Duodenal mucosa (tissue), 2 donors: Measurements from ENCODE around the gene HSPA1B.
A peak's percentile ranks its signal among the peaks of the same experiment; 100 is the strongest.

Source experiments
- H3K27ac ChIP-seq: one replicate; pipeline ENCODE4 v1.7.0; 2013; ENCODE audit warnings: low read depth, low read length
- H3K27me3 ChIP-seq, 2 donors: one replicate each; pipeline ENCODE4 v1.7.0; 2013; ENCODE audit warnings: low read length in 2 of 2, control low read depth in 1 of 2; ENCODE audit not compliant: insufficient read depth in 2 of 2, control insufficient read depth in 1 of 2
- H3K36me3 ChIP-seq, 2 donors: one replicate each; pipeline ENCODE4 v1.7.0; 2013; ENCODE audit warnings: low read length in 2 of 2, control low read depth in 1 of 2; ENCODE audit not compliant: insufficient read depth in 2 of 2, control insufficient read depth in 1 of 2
- H3K4me1 ChIP-seq, 2 donors: one replicate each; pipeline ENCODE4 v1.7.0; 2013; ENCODE audit warnings: low read length in 2 of 2, control low read depth in 1 of 2; ENCODE audit not compliant: insufficient read depth in 2 of 2, control insufficient read depth in 1 of 2
- H3K4me3 ChIP-seq, 2 donors: one replicate each; pipeline ENCODE4 v1.7.0; 2013; ENCODE audit warnings: low read length in 2 of 2, low read depth in 1 of 2
- H3K9ac ChIP-seq, 2 donors: one replicate each; pipeline ENCODE4 v1.7.0; 2013; ENCODE audit warnings: low read length in 2 of 2, low read depth in 1 of 2
- H3K9me3 ChIP-seq, 2 donors: one replicate each; pipeline ENCODE4 v1.7.0; 2013; ENCODE audit warnings: low read length in 2 of 2, control low read depth in 1 of 2; ENCODE audit not compliant: control insufficient read depth in 1 of 2

The HSPA1B gene

GRCh38 chr6:31877125-31877650, 49.6 kb downstream of the HSPA1B start:
- peaks cover 6 to 17% of the 10 kb centered on the region in 2 donors for H3K4me1 ChIP-seq
- H3K27me3 ChIP-seq, result no peaks in the 10 kb centered on the region
- H3K9ac ChIP-seq, result peak overlapping the region; percentile 88 to 98
- no peaks in the 10 kb centered on the region for H3K9me3 ChIP-seq
- peak overlapping the region; percentile 89 for H3K27ac ChIP-seq
- H3K4me3 ChIP-seq, result peak overlapping the region; percentile 51 to 88
- peaks cover 35 to 41% of the 10 kb centered on the region in 2 donors for H3K36me3 ChIP-seq

- peak overlapping the region; percentile 95 for H3K27ac ChIP-seq
- H3K4me1 ChIP-seq, result peaks cover 6 to 17% of the 10 kb centered on the region in 2 donors
- peak overlapping the region; percentile 88 to 98 for H3K9ac ChIP-seq
- no peaks in the 10 kb centered on the region for H3K27me3 ChIP-seq
- H3K36me3 ChIP-seq, result peaks cover 41 to 47% of the 10 kb centered on the region in 2 donors
- no peaks in the 10 kb centered on the region for H3K9me3 ChIP-seq
- H3K4me3 ChIP-seq, result peak overlapping the region; percentile 51 to 88
These were observed 50.2 kb downstream of the HSPA1B start for GRCh38 chr6:31877651-31878161.

GRCh38 chr6:31878222-31878621, 50.7 kb downstream of the HSPA1B start:
- H3K27ac ChIP-seq, result peak overlapping the region; percentile 95

GRCh38 chr6:31878726-31879125, 51.2 kb downstream of the HSPA1B start, which contains the start of gene SLC44A4:
Gene SLC44A4 (minus strand): TSS chr6:31878997. CDS start chr6:31878980, 17 bp downstream.
- H3K4me1 ChIP-seq, result peaks cover 6 to 17% of the 10 kb centered on the region in 2 donors
- H3K4me3 ChIP-seq, result peak within 1 kb of the TSS; percentile 51 to 88
- no peaks in the 10 kb centered on the region for H3K27me3 ChIP-seq
- peaks cover 50 to 57% of the 10 kb centered on the region in 2 donors for H3K36me3 ChIP-seq
- H3K27ac ChIP-seq, result peak within 1 kb of the TSS; percentile 95
- peak within 1 kb of the TSS; percentile 88 to 98 for H3K9ac ChIP-seq
- no peaks in the 10 kb centered on the region for H3K9me3 ChIP-seq

More at GRCh38 chr6:31878222-31878621, 50.7 kb downstream of the HSPA1B start:
- peak overlapping the region; percentile 88 to 98 for H3K9ac ChIP-seq
- peaks cover 45 to 52% of the 10 kb centered on the region in 2 donors for H3K36me3 ChIP-seq
- no peaks in the 10 kb centered on the region for H3K27me3 ChIP-seq
- no peaks in the 10 kb centered on the region for H3K9me3 ChIP-seq
- peak overlapping the region; percentile 51 to 88 for H3K4me3 ChIP-seq
- H3K4me1 ChIP-seq, result peaks cover 6 to 17% of the 10 kb centered on the region in 2 donors

GRCh38 chr6:31879143-31879542, 51.6 kb downstream of the HSPA1B start:
- H3K27ac ChIP-seq, result peak overlapping the region; percentile 95
- peak overlapping the region; percentile 70 to 98 for H3K9ac ChIP-seq
- H3K36me3 ChIP-seq, result peaks cover 48 to 59% of the 10 kb centered on the region in 2 donors
- no peaks in the 10 kb centered on the region for H3K27me3 ChIP-seq
- no peaks in the 10 kb centered on the region for H3K9me3 ChIP-seq
- peaks cover 6 to 17% of the 10 kb centered on the region in 2 donors for H3K4me1 ChIP-seq
- peak overlapping the region; percentile 50 to 88 for H3K4me3 ChIP-seq
